ENCODE measurements around the gene TIGIT.

The TIGIT gene

GRCh38 chr3:114293838-114294535 is at the start of gene TIGIT:
Gene TIGIT (plus strand): TSS chr3:114294028. CDS start chr3:114294062, 34 bp downstream.
- no peak for TF ChIP-seq CTCF (IDR thresholded peaks at IDR 0.05; ENCODE audit: insufficient read depth, low read depth, low read length, missing control alignments)
- no peak for DNase-seq (ENCODE audit: low read depth)
- no peak within 1 kb of the TSS for H3K4me3 ChIP-seq (ENCODE audit: low read depth, low read length)

DNA sequence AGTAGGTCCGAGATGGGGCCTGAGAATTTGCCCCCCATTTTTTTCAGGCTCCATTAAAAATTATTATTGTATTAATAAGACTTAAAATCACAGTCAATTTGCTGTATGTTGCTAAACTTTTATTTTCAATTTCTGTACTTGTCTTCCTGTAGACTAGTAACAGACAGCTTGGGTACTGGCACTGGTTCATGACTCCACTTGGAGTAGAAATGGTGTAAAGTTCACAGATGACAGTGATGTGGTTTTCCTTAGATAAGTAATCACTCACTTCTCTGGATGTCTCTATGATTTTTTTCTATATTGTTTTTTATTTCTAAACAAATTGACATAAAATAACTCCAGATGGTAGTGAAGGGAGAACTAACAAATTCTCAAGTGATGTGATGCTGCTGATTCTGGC is 40.9 kb upstream of the TIGIT start:
- no peak overlapping the region for H3K4me3 ChIP-seq (ENCODE audit: low read depth, low read length)
- no peak for DNase-seq (ENCODE audit: low read depth)
- no peak for TF ChIP-seq CTCF (IDR thresholded peaks at IDR 0.05; ENCODE audit: insufficient read depth, low read depth, low read length, missing control alignments)

DNA sequence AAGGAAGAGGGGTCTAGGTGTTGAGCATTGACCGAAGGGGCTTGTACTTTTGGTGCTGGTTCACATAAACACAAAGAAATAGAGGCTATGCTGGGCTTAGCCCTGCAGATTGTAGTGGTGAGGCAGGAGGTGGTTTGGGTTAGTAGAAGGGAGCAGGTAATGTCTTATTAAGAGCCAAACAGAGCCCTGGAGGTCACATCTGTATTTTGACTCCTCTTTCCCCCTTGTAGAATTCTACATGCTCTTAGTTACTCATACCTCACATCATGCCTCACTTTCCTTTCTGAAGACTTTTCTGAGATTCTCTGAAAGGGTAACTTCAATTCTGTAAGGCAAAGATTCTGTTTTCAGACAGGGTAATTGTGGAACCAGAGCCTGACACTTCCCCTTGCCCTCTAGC is 40.3 kb upstream of the TIGIT start:
- TF ChIP-seq CTCF (IDR thresholded peaks at IDR 0.05; ENCODE audit: insufficient read depth, low read depth, low read length, missing control alignments): no peak
- no peak for DNase-seq (ENCODE audit: low read depth)
- H3K4me3 ChIP-seq (ENCODE audit: low read depth, low read length): no peak overlapping the region

DNA sequence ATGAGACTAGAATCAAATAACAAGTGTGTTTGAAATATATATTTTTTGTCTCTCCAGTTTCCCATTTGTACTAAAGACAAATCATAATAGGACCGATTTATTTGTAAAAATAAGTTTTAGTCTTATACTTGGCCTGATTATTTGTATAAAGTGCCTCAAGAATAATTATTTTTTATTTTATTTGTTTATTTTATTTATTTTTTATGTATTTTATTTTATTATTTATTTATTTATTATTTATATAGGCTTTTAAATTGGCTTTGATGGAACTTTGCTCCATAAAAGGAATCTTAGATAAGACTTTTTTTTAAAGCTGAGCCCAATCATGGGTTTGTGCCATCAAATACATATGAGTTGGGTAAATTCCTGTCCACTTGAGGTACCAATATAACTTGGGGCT is 34.3 kb upstream of the TIGIT start:
- TF ChIP-seq CTCF (IDR thresholded peaks at IDR 0.05; ENCODE audit: insufficient read depth, low read depth, low read length, missing control alignments): no peak
- no peak overlapping the region for H3K4me3 ChIP-seq (ENCODE audit: low read depth, low read length)
- no peak for DNase-seq (ENCODE audit: low read depth)

- no peak overlapping the region for H3K4me3 ChIP-seq (ENCODE audit: low read depth, low read length)
- DNase-seq (ENCODE audit: low read depth): no peak
- TF ChIP-seq CTCF (IDR thresholded peaks at IDR 0.05; ENCODE audit: insufficient read depth, low read depth, low read length, missing control alignments): no peak
These were observed 33.7 kb upstream of the TIGIT start for GRCh38 chr3:114260152-114260551.

- no peak for TF ChIP-seq CTCF (IDR thresholded peaks at IDR 0.05; ENCODE audit: insufficient read depth, low read depth, low read length, missing control alignments)
- no peak for DNase-seq (ENCODE audit: low read depth)
- no peak overlapping the region for H3K4me3 ChIP-seq (ENCODE audit: low read depth, low read length)
These were observed 23.8 kb upstream of the TIGIT start for GRCh38 chr3:114270019-114270418.

DNA sequence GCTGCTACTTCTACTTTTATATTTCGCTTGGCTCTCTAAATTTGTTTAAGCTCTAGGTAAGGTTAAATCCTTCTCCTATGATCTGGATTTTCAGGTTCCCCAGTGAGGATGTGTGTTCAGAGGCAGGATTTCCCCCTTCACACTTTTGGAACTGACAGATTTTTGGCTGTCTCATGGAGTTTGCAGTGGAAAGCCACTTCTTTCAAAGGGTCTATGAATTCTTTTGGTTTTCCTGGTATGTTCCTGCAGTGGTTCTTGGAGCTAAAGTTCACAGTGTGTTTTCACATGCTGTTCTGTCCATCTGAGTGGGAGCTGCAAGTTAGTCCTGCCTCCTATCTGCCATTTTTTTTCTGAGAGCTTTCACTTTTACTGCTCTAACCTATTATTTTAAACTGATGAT is 21.6 kb upstream of the TIGIT start:
- no peak for TF ChIP-seq CTCF (IDR thresholded peaks at IDR 0.05; ENCODE audit: insufficient read depth, low read depth, low read length, missing control alignments)
- no peak for DNase-seq (ENCODE audit: low read depth)
- no peak overlapping the region for H3K4me3 ChIP-seq (ENCODE audit: low read depth, low read length)
